Measurements from ENCODE around the gene FHDC1.
A peak's percentile ranks its signal among the peaks of the same experiment; 100 is the strongest.

FHDC1 gene

GRCh38 chr4:152991398-152991797 is 55.3 kb downstream of the FHDC1 start:
- H3K36me3 ChIP-seq (ENCODE audit: low read depth): no peaks in the 10 kb centered on the region
- peaks cover 18% of the 10 kb centered on the region for H3K4me1 ChIP-seq (ENCODE audit: insufficient read depth, poor library complexity, severe bottlenecking)
- DNase-seq (ENCODE audit: low spot score) (no peak), ATAC-seq (ENCODE audit: low read depth) (no peak)
- peak overlapping the region; percentile 42 for H3K27ac ChIP-seq (ENCODE audit: poor library complexity, severe bottlenecking)
- H3K27me3 ChIP-seq (ENCODE audit: insufficient read depth, poor library complexity, severe bottlenecking): no peaks in the 10 kb centered on the region
- no peak overlapping the region for H3K4me3 ChIP-seq (ENCODE audit: severe bottlenecking)
- H3K9me3 ChIP-seq (ENCODE audit: severe bottlenecking): no peaks in the 10 kb centered on the region
- no peak for TF ChIP-seq CTCF (IDR thresholded peaks at IDR 0.05; ENCODE audit: poor library complexity, severe bottlenecking)

DNA sequence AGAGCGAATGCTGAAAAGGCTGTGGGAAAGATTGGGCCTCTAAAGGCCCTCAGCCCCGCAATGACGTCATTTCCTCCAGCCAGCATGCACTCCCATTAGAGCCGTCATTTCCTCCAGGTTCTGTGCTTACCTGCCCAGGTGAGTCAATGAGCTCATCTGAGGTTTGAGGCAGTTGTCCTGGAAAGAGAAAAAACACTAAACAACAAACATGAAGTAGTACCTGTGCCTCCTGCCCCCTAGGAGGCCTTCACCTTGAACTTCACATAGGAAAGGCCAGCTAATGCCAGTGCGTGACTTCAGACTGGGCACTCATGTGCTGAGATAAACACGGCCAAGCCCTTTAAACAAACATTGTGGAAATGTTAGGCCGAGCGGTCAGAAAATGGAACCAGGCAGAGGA is 55.9 kb downstream of the FHDC1 start:
- Histone ChIP-seq H3K27ac (ENCODE audit: poor library complexity, severe bottlenecking) (peak overlapping the region; percentile 42), H3K36me3 (ENCODE audit: low read depth) (no peaks in the 10 kb centered on the region), H3K9me3 (ENCODE audit: severe bottlenecking) (no peaks in the 10 kb centered on the region), H3K27me3 (ENCODE audit: insufficient read depth, poor library complexity, severe bottlenecking) (no peaks in the 10 kb centered on the region), H3K4me3 (ENCODE audit: severe bottlenecking) (no peak overlapping the region), H3K4me1 (ENCODE audit: insufficient read depth, poor library complexity, severe bottlenecking) (peaks cover 18% of the 10 kb centered on the region)
- ATAC-seq (ENCODE audit: low read depth) (peak; percentile 95), DNase-seq (ENCODE audit: low spot score) (peak; percentile 89)
- TF ChIP-seq CTCF (IDR thresholded peaks at IDR 0.05; ENCODE audit: poor library complexity, severe bottlenecking): no peak

DNA sequence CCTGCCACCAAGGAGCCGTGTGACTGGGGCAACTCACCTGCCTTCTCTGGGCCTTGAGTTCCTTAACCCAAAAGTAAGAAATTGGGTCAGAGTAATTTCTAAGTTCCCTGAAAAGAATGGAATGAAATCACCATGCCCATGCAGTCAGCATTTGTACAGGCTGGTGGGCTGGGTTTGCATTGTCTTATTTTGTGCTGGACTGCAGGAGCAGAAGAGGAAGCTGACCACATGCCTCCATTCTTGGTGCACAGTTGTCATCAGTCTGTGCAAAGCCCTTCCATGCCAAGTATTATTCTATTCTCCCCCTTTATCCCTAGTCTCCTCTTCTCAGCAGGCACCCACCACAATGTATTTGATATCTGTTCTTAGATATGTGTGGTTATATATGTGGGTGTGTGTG is 56.3 kb downstream of the FHDC1 start:
- ATAC-seq (ENCODE audit: low read depth) (no peak), DNase-seq (ENCODE audit: low spot score) (no peak)
- Histone ChIP-seq H3K27ac (ENCODE audit: poor library complexity, severe bottlenecking) (peak overlapping the region; percentile 42), H3K36me3 (ENCODE audit: low read depth) (no peaks in the 10 kb centered on the region), H3K4me3 (ENCODE audit: severe bottlenecking) (no peak overlapping the region), H3K4me1 (ENCODE audit: insufficient read depth, poor library complexity, severe bottlenecking) (peaks cover 20% of the 10 kb centered on the region), H3K9me3 (ENCODE audit: severe bottlenecking) (no peaks in the 10 kb centered on the region), H3K27me3 (ENCODE audit: insufficient read depth, poor library complexity, severe bottlenecking) (no peaks in the 10 kb centered on the region)
- TF ChIP-seq CTCF (IDR thresholded peaks at IDR 0.05; ENCODE audit: poor library complexity, severe bottlenecking): no peak

- DNase-seq (ENCODE audit: low spot score) (no peak), ATAC-seq (ENCODE audit: low read depth) (no peak)
- H3K27ac ChIP-seq (ENCODE audit: poor library complexity, severe bottlenecking): no peak overlapping the region
- H3K4me3 ChIP-seq (ENCODE audit: severe bottlenecking): no peak overlapping the region
- H3K36me3 ChIP-seq (ENCODE audit: low read depth): no peaks in the 10 kb centered on the region
- H3K27me3 ChIP-seq (ENCODE audit: insufficient read depth, poor library complexity, severe bottlenecking): no peaks in the 10 kb centered on the region
- no peaks in the 10 kb centered on the region for H3K9me3 ChIP-seq (ENCODE audit: severe bottlenecking)
- peaks cover 30% of the 10 kb centered on the region for H3K4me1 ChIP-seq (ENCODE audit: insufficient read depth, poor library complexity, severe bottlenecking)
- TF ChIP-seq CTCF (IDR thresholded peaks at IDR 0.05; ENCODE audit: poor library complexity, severe bottlenecking): no peak
These were observed 57.9 kb downstream of the FHDC1 start for GRCh38 chr4:152994038-152994437.

DNA sequence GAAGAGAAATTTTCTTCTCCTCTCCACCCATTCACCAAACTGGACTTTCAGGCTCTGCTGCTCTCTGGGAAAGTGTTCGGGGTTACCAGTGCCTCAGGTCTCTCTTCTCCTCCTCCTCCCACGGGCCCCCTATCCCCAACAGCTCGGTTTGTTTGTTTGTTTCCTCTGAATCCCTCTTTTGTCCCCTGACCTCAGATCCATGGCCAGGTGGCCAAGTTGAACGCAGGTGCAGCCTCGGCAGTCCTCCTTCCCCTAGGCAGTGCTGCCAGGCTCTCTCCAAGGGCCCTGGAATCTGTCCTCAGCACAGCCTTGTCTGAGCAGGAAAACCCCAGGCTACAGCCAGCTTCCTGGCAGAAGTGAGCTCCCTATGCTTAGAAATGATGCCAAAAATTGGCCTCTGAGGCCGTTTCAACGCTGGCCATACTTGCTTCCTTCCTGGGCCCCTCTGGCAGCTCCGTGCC is 60.0 kb downstream of the FHDC1 start:
- Histone ChIP-seq H3K4me3 (ENCODE audit: severe bottlenecking) (no peak overlapping the region), H3K9me3 (ENCODE audit: severe bottlenecking) (no peaks in the 10 kb centered on the region), H3K27me3 (ENCODE audit: insufficient read depth, poor library complexity, severe bottlenecking) (no peaks in the 10 kb centered on the region), H3K4me1 (ENCODE audit: insufficient read depth, poor library complexity, severe bottlenecking) (peaks cover 30% of the 10 kb centered on the region), H3K36me3 (ENCODE audit: low read depth) (no peaks in the 10 kb centered on the region), H3K27ac (ENCODE audit: poor library complexity, severe bottlenecking) (no peak overlapping the region)
- DNase-seq (ENCODE audit: low spot score): no peak
- ATAC-seq (ENCODE audit: low read depth): no peak
- TF ChIP-seq CTCF (IDR thresholded peaks at IDR 0.05; ENCODE audit: poor library complexity, severe bottlenecking): no peak

Data from RWPE2 (cell line).